KMS-11 (cell line): Measurements from ENCODE around the gene SLC8A1.

Source experiments
- H2AFZ ChIP-seq: fragments of 200-600 bp; sonication (generic); 2 replicates; pipeline ENCODE4 v1.6.1; 2016; ENCODE audit warnings: antibody characterized with exemption, mixed run types, low read depth
- H3K27ac ChIP-seq: fragments of 200-600 bp; sonication (generic); 2 replicates; pipeline ENCODE4 v1.6.1; 2016; ENCODE audit warnings: mild to moderate bottlenecking, mixed run types
- H3K27me3 ChIP-seq: fragments of 200-600 bp; sonication (generic); 2 replicates; pipeline ENCODE4 v1.6.1; 2017; ENCODE audit warnings: mild to moderate bottlenecking, low read depth, mixed run types, moderate library complexity; ENCODE audit not compliant: insufficient read depth
- H3K36me3 ChIP-seq: fragments of 200-600 bp; sonication (generic); 2 replicates; pipeline ENCODE4 v1.6.1; 2017; ENCODE audit warnings: mild to moderate bottlenecking, mixed run types; ENCODE audit not compliant: insufficient read depth
- H3K4me1 ChIP-seq: fragments of 200-600 bp; sonication (generic); 2 replicates; pipeline ENCODE4 v1.6.1; 2016; ENCODE audit warnings: mild to moderate bottlenecking, low read depth, mixed run types; ENCODE audit not compliant: poor library complexity, severe bottlenecking
- H3K4me2 ChIP-seq: fragments of 200-600 bp; sonication (generic); 2 replicates; pipeline ENCODE4 v1.7.0; 2016; ENCODE audit warnings: mild to moderate bottlenecking, mixed run types
- H3K4me3 ChIP-seq: fragments of 200-600 bp; sonication (generic); IDR thresholded peaks from 2 replicates; pipeline ENCODE4 v1.6.1; 2017; ENCODE audit warnings: low read depth, low read length, mixed read lengths; ENCODE audit not compliant: insufficient read depth
- H3K79me2 ChIP-seq: fragments of 200-600 bp; sonication (generic); 2 replicates; pipeline ENCODE4 v1.6.1; 2016; ENCODE audit warnings: low read depth, mixed run types; ENCODE audit not compliant: insufficient read depth
- H3K9ac ChIP-seq: fragments of 200-600 bp; sonication (generic); 2 replicates; pipeline ENCODE4 v1.6.1; 2016; ENCODE audit warnings: mild to moderate bottlenecking, mixed run types
- H4K20me1 ChIP-seq: fragments of 200-600 bp; sonication (generic); 2 replicates; pipeline ENCODE4 v1.6.1; 2016; ENCODE audit warnings: mild to moderate bottlenecking, mixed run types; ENCODE audit not compliant: insufficient read depth
- CTCF ChIP-seq: fragments of 200-600 bp; sonication (generic); conservative IDR thresholded peaks from 2 replicates; pipeline ENCODE4 v1.6.1; 2017; ENCODE audit warnings: low read depth, mild to moderate bottlenecking, antibody characterized with exemption, low read length, moderate library complexity, mixed read lengths

Gene SLC8A1

GRCh38 chr2:40249577-40249976 is 202.3 kb downstream of the SLC8A1 start:
- Histone ChIP-seq H3K9ac (no peak overlapping the region), H3K79me2 (no peaks in the 10 kb centered on the region), H3K4me2 (no peak overlapping the region), H3K27me3 (no peaks in the 10 kb centered on the region), H3K4me1 (no peaks in the 10 kb centered on the region), H3K36me3 (no peaks in the 10 kb centered on the region), H2AFZ (no peak overlapping the region), H3K27ac (no peak overlapping the region), H3K4me3 (no peak overlapping the region), H4K20me1 (no peaks in the 10 kb centered on the region)
- TF ChIP-seq CTCF, result no peak

GRCh38 chr2:40248294-40248693 is 203.6 kb downstream of the SLC8A1 start:
- H2AFZ ChIP-seq, result no peak overlapping the region
- H3K4me3 ChIP-seq, result no peak overlapping the region
- H3K9ac ChIP-seq, result no peak overlapping the region
- H3K4me2 ChIP-seq, result no peak overlapping the region
- no peaks in the 10 kb centered on the region for H3K27me3 ChIP-seq
- H3K36me3 ChIP-seq, result no peaks in the 10 kb centered on the region
- no peaks in the 10 kb centered on the region for H4K20me1 ChIP-seq
- no peak for TF ChIP-seq CTCF
- H3K4me1 ChIP-seq, result peaks cover 3% of the 10 kb centered on the region
- no peak overlapping the region for H3K27ac ChIP-seq
- no peaks in the 10 kb centered on the region for H3K79me2 ChIP-seq

- peaks cover 3% of the 10 kb centered on the region for H3K4me1 ChIP-seq
- no peaks in the 10 kb centered on the region for H3K79me2 ChIP-seq
These were observed 207.2 kb downstream of the SLC8A1 start for GRCh38 chr2:40244675-40245074.

DNA sequence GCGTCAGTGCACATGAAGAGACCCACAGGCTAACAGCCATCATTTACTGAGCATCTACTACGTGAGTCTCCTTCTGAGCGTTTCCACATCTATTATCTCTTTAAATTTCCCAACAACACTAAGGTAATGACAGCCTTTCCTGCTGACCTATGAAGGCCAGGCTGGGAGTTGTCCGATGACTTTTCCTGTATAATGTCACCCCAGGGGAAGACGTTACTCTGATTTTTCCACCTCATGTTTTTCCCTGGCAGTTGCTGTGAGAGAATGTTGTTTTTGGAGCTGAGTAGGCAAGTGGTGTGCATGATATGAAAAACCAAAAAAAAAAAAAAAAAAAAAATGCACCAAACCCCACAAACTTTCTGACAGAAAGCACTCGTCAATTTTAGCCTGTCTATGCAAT is 207.6 kb downstream of the SLC8A1 start:
- Histone ChIP-seq H3K9ac (no peak overlapping the region), H3K79me2 (no peaks in the 10 kb centered on the region), H3K4me1 (peaks cover 3% of the 10 kb centered on the region), H2AFZ (no peak overlapping the region), H3K36me3 (no peaks in the 10 kb centered on the region), H4K20me1 (no peaks in the 10 kb centered on the region), H3K4me2 (no peak overlapping the region), H3K27ac (no peak overlapping the region), H3K27me3 (no peaks in the 10 kb centered on the region), H3K4me3 (no peak overlapping the region)
- TF ChIP-seq CTCF, result no peak

More at GRCh38 chr2:40244675-40245074, 207.2 kb downstream of the SLC8A1 start:
- H4K20me1 ChIP-seq, result no peaks in the 10 kb centered on the region
- no peak overlapping the region for H3K4me3 ChIP-seq
- no peak overlapping the region for H3K4me2 ChIP-seq
- peak; percentile 69 for TF ChIP-seq CTCF
- no peak overlapping the region for H3K27ac ChIP-seq
- no peaks in the 10 kb centered on the region for H3K27me3 ChIP-seq
- H3K36me3 ChIP-seq, result no peaks in the 10 kb centered on the region
- H2AFZ ChIP-seq, result no peak overlapping the region
- H3K9ac ChIP-seq, result no peak overlapping the region
